Measurements from ENCODE around the gene TRPC4. TPM values are rescaled to one million over a fixed set of nuclear protein-coding genes. Genes with fewer than 3 reads are reported as not detected.

TRPC4 gene
- total RNA-seq, 3 donors from 2014 or later: 0.29 to 0.98 (median 0.32) TPM

GRCh38 chr13:37729876-37730275, 139.7 kb downstream of the TRPC4 start:
- Histone ChIP-seq H3K27me3 (no peaks in the 10 kb centered on the region), H3K36me3 (no peaks in the 10 kb centered on the region), H3K9me3 (no peaks in the 10 kb centered on the region), H3K4me1 (no peaks in the 10 kb centered on the region), H3K27ac (no peak overlapping the region), H3K4me3 (no peak overlapping the region)
- intact Hi-C loops (cut with DNase I; ENCODE audit: low total_unique reads): no loop called here
- TF ChIP-seq CTCF (IDR thresholded peaks at IDR 0.05): no peak
- TF ChIP-seq POLR2AphosphoS5 (IDR thresholded peaks at IDR 0.05): no peak
- no peak for TF ChIP-seq POLR2A (IDR thresholded peaks at IDR 0.05)
- no peak for DNase-seq (ENCODE audit: low spot score in 2 of 2)

- H3K9me3 ChIP-seq: no peaks in the 10 kb centered on the region
- peaks cover under 1% of the 10 kb centered on the region for H3K36me3 ChIP-seq
- DNase-seq (ENCODE audit: low spot score in 2 of 2): no peak
- H3K4me1 ChIP-seq: no peaks in the 10 kb centered on the region
- TF ChIP-seq CTCF (IDR thresholded peaks at IDR 0.05): no peak
- no peak overlapping the region for H3K4me3 ChIP-seq
- no peaks in the 10 kb centered on the region for H3K27me3 ChIP-seq
- H3K27ac ChIP-seq: no peak overlapping the region
- intact Hi-C loops (cut with DNase I; ENCODE audit: low total_unique reads): no loop called here
These were observed 153.0 kb downstream of the TRPC4 start for GRCh38 chr13:37716420-37717195.

- H3K27ac ChIP-seq: no peak overlapping the region
- peaks cover 3% of the 10 kb centered on the region for H3K36me3 ChIP-seq
- no peaks in the 10 kb centered on the region for H3K27me3 ChIP-seq
- no peak for TF ChIP-seq POLR2A (IDR thresholded peaks at IDR 0.05)
- TF ChIP-seq CTCF (IDR thresholded peaks at IDR 0.05): no peak
- TF ChIP-seq POLR2AphosphoS5 (IDR thresholded peaks at IDR 0.05): no peak
- no peaks in the 10 kb centered on the region for H3K9me3 ChIP-seq
- H3K4me1 ChIP-seq: no peaks in the 10 kb centered on the region
- no peak overlapping the region for H3K4me3 ChIP-seq
- intact Hi-C loops (cut with DNase I; ENCODE audit: low total_unique reads): no loop called here
- no peak for DNase-seq (ENCODE audit: low spot score in 2 of 2)
These were observed 154.0 kb downstream of the TRPC4 start for GRCh38 chr13:37715606-37716015.

GRCh38 chr13:37709318-37709717, 160.3 kb downstream of the TRPC4 start:
- H3K9me3 ChIP-seq: no peaks in the 10 kb centered on the region
- no peak for TF ChIP-seq POLR2A (IDR thresholded peaks at IDR 0.05)
- no peak for TF ChIP-seq POLR2AphosphoS5 (IDR thresholded peaks at IDR 0.05)
- no peak for TF ChIP-seq CTCF (IDR thresholded peaks at IDR 0.05)

GRCh38 chr13:37707739-37708500, 161.7 kb downstream of the TRPC4 start:
- no peak overlapping the region for H3K4me3 ChIP-seq
- no peak for DNase-seq (ENCODE audit: low spot score in 2 of 2)

More at GRCh38 chr13:37709318-37709717, 160.3 kb downstream of the TRPC4 start:
- Histone ChIP-seq H3K4me3 (no peak overlapping the region), H3K27ac (no peak overlapping the region), H3K4me1 (no peaks in the 10 kb centered on the region), H3K36me3 (peaks cover 3% of the 10 kb centered on the region), H3K27me3 (no peaks in the 10 kb centered on the region)
- DNase-seq (ENCODE audit: low spot score in 2 of 2): no peak
- intact Hi-C loops (cut with DNase I; ENCODE audit: low total_unique reads): no loop called here

More at GRCh38 chr13:37707739-37708500, 161.7 kb downstream of the TRPC4 start:
- Histone ChIP-seq H3K27ac (no peak overlapping the region), H3K36me3 (peaks cover 3% of the 10 kb centered on the region), H3K4me1 (no peaks in the 10 kb centered on the region), H3K27me3 (no peaks in the 10 kb centered on the region), H3K9me3 (no peaks in the 10 kb centered on the region)
- no peak for TF ChIP-seq POLR2A (IDR thresholded peaks at IDR 0.05)
- no peak for TF ChIP-seq POLR2AphosphoS5 (IDR thresholded peaks at IDR 0.05)
- TF ChIP-seq CTCF (IDR thresholded peaks at IDR 0.05): no peak
- intact Hi-C loops (cut with DNase I; ENCODE audit: low total_unique reads): no loop called here
